ENCODE measurements around the gene XYLT2. TPM values are rescaled to one million over a fixed set of nuclear protein-coding genes. Genes with fewer than 3 reads are reported as not detected.
"Not testable (repeated sequence)": the region's sequence is repeated elsewhere in the genome, so short reads cannot be mapped to it uniquely, and the experiment has no call there.

XYLT2 gene
- 53.5 and 60.5 TPM in 2 replicates for total RNA-seq

DNA sequence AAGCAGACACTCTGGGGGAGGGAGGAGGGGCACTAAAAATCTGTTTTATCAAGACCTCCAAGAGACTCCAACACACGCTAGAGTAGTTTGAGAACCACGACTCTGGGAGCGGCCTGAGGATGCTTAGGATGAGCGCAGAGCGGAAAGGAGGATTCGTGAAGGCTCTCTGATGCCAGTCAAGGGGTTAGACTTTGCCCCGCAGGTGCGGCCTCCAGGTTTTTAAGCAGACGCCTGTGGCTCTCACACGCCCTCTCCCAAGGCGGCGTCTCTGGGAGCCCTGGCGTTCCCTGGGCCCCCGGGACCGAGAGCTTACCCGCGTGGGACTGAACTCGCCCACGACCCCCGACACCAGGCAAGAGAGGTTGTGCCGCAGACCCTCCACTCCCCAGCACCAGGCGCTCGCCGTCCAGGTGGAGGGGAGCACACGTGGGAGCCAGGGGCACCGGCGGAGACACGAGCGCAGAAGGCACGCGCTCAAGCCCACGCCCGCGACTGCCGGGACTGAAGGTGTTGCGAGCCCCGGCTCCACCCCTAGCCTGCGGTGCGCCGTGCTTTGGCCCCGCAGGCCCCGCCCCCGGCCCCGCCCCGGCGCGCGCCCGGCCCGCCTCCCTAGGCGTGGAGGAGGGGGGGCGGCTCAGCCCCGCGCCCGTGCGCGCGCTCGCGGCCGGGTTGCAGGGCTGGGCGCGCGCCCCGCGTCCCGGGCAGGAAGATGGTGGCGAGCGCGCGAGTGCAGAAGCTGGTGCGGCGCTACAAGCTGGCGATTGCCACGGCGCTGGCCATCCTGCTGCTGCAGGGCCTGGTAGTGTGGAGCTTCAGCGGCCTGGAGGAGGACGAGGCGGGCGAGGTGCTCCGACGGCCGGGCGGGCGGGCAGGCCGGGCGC lies at the start of gene XYLT2:
Gene XYLT2 (plus strand): TSS at position 695 of the 881 bp plus-strand sequence. CDS start 15 bp downstream, at position 710.
- TF ChIP-seq, protein P1, sequence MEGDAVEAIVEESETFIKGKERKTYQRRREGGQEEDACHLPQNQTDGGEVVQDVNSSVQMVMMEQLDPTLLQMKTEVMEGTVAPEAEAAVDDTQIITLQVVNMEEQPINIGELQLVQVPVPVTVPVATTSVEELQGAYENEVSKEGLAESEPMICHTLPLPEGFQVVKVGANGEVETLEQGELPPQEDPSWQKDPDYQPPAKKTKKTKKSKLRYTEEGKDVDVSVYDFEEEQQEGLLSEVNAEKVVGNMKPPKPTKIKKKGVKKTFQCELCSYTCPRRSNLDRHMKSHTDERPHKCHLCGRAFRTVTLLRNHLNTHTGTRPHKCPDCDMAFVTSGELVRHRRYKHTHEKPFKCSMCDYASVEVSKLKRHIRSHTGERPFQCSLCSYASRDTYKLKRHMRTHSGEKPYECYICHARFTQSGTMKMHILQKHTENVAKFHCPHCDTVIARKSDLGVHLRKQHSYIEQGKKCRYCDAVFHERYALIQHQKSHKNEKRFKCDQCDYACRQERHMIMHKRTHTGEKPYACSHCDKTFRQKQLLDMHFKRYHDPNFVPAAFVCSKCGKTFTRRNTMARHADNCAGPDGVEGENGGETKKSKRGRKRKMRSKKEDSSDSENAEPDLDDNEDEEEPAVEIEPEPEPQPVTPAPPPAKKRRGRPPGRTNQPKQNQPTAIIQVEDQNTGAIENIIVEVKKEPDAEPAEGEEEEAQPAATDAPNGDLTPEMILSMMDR (IDR thresholded peaks at IDR 0.05; ENCODE audit: insufficient read depth, low read depth, low read length) = no peak

DNA sequence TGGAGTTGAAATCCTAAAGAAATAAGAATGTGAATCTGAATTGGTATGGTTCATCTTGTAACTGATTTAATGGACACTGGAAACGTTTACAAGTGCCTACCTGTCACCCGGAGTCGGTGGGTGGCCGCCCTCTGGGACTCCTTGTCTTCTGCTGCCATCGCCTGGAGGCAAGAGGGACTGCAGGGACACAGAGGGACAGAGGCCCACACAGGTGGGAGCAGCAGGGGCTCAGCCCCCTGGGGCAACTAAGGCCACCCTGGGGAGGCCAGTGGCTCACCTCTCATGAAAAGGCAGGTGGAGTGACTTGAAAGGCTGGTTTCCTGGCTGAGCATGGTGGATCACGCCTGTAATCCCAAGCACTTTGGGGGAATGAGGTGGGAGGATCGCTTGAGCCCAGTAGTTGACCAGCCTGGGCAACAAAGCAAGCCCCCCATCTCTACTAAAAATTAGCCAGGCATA lies 48.5 kb upstream of the XYLT2 start:
- DNase-seq (ENCODE audit: low read depth) = peak; percentile 73
- H3K4me3 ChIP-seq (ENCODE audit: low read depth, low read length) = no peak overlapping the region
- TF ChIP-seq, protein P1 (IDR thresholded peaks at IDR 0.05; ENCODE audit: insufficient read depth, low read depth, low read length) = peak; percentile 62

More for the DNA sequence above, at the start of gene XYLT2:
- H3K4me3 ChIP-seq (ENCODE audit: low read depth, low read length) = peak within 1 kb of the TSS; percentile 84
- peak; percentile 80 for DNase-seq (ENCODE audit: low read depth)

DNA sequence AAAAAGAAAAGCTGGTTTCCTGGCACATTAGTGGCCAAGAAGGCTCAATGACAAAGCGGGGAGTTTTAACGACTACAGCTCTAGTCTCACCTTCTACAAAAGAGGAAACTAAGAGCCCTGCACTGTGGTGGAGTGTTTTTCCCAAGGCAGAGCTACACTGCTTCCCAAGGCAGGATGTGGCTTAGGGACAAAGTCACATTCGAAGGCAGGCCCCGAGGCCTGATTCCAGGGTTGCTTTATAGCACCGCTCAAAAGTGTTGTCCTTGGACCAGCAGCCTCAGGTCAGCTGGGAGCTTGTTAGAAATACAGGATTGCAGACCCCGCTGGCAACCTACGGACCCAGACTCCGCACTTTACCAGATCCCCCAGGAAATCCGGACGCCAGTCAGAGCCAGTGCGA lies 47.9 kb upstream of the XYLT2 start:
- no peak for DNase-seq (ENCODE audit: low read depth)
- TF ChIP-seq, protein P1 (IDR thresholded peaks at IDR 0.05; ENCODE audit: insufficient read depth, low read depth, low read length) = no peak
- H3K4me3 ChIP-seq (ENCODE audit: low read depth, low read length) = no peak overlapping the region

DNA sequence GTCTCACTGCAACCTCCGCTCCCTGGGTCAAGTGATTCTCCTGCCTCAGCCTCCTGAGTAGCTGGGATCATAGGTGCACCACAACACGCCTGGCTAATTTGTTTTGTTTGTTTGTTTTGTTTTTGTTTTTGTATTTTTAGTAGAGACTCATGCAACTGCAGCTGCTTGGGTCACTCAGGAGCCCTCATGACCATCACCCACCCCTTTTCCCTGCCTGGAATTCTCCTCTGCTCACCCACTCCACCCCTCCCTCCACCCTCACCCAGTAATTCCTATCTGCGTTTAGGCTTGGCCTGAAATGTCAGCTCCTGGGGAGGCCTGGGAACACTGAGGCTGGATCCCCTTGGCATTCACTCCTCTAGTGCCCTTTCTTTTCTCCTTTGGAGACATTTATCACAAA lies 46.1 kb upstream of the XYLT2 start:
- H3K4me3 ChIP-seq (ENCODE audit: low read depth, low read length) = no peak overlapping the region
- DNase-seq (ENCODE audit: low read depth) = no peak
- TF ChIP-seq, protein P1 (IDR thresholded peaks at IDR 0.05; ENCODE audit: insufficient read depth, low read depth, low read length) = no peak

DNA sequence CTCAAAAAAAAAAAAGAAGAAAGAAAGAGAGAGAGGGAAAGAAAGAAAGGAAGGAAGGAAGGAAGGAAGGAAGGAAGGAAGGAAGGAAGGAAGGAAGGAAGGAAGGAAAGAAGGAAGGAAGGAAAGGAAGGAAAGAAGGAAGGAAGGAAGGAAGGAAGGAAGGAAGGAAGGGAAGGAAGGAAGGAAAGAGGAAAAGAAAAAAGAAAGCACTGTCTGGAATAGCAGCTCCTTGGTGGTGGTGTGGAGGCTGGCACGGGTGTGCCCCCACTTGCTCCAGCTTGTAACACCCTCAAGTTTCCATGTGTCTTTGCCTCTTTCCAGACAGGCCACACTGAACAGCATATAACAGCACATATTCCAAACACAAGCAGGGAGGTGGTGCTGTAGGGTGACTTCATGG lies 45.1 kb upstream of the XYLT2 start:
- not testable (repeated sequence) for DNase-seq (ENCODE audit: low read depth); H3K4me3 ChIP-seq (ENCODE audit: low read depth, low read length)

DNA sequence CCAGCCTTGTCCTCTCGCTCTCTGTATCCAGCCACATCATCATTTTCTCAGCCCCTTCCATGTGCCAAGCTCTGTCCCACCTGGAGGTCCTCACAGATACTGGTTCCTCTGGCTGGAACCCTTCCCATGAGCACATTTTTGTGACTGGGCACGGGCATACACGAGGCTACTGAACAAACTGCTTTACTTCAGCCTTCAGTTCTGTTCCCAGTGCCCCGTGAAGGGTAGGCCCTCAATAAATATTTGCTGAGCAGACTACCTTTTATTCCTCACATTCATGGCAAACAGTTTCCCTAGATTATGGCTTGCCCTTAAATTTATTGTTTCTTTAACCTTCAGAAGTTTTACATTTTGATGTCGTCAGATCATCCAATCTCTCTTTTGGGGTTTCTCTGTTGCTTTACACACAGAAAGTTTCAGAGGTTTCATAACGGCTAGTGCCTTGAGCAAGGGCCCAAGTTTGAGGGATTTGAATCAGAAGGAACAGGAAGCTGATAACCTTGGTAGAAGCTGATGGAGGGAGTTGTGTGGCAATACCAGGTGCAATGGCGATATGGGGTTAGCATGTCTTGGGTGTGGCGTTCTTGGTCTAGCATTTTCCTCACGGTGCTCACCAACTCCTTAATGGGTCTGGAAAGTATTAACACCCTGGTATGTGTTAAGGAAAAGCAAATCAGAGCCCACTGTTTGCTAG lies 43.9 kb upstream of the XYLT2 start:
- TF ChIP-seq, protein P1 (IDR thresholded peaks at IDR 0.05; ENCODE audit: insufficient read depth, low read depth, low read length) = no peak
- no peak overlapping the region for H3K4me3 ChIP-seq (ENCODE audit: low read depth, low read length)
- peak; percentile 41 for DNase-seq (ENCODE audit: low read depth)

DNA sequence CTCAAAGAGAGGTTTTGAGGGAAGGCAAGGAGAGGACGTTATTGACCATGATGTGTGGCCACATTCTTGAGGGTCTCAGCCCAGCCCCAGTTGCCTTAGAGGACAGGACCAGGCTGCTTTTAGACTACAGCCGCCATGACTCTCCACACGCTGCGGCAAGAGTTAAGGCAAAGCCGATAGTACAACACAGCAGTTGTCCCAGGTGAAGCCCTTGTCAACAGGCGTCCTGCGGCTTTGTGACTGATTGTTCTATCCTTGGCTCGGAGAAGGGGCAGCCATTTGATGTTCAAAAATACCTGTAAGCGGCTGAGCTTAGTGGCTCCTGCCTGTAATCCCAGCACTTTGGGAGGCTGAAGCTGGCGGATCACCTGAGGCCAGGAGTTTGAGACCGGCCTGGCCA lies 42.9 kb upstream of the XYLT2 start:
- no peak overlapping the region for H3K4me3 ChIP-seq (ENCODE audit: low read depth, low read length)
- DNase-seq (ENCODE audit: low read depth) = no peak
- TF ChIP-seq, protein P1 (IDR thresholded peaks at IDR 0.05; ENCODE audit: insufficient read depth, low read depth, low read length) = no peak
